Measurements from ENCODE around the gene COLEC12. TPM values are rescaled to one million over a fixed set of nuclear protein-coding genes. Genes with fewer than 3 reads are reported as not detected.

Gene COLEC12
- total RNA-seq, 4 donors from 2014 or later = 20.9 to 75.1 (median 50.4) TPM

- no peak for TF ChIP-seq CTCF (IDR thresholded peaks at IDR 0.05; ENCODE audit: low read depth)
Observed at GRCh38 chr18:526681-527080, 26.2 kb upstream of the COLEC12 start.

- no peak for TF ChIP-seq CTCF (IDR thresholded peaks at IDR 0.05; ENCODE audit: low read depth)
Observed at GRCh38 chr18:525036-525797, 24.7 kb upstream of the COLEC12 start.

- TF ChIP-seq CTCF (IDR thresholded peaks at IDR 0.05; ENCODE audit: low read depth) = no peak
Observed at GRCh38 chr18:524466-524865, 24.0 kb upstream of the COLEC12 start.

- no peak for TF ChIP-seq CTCF (IDR thresholded peaks at IDR 0.05; ENCODE audit: low read depth)
Observed at GRCh38 chr18:523561-523960, 23.1 kb upstream of the COLEC12 start.

GRCh38 chr18:519019-519879 lies 18.7 kb upstream of the COLEC12 start:
- TF ChIP-seq CTCF (IDR thresholded peaks at IDR 0.05; ENCODE audit: low read depth) = no peak

GRCh38 chr18:518081-518480 lies 17.6 kb upstream of the COLEC12 start:
- no peak for TF ChIP-seq CTCF (IDR thresholded peaks at IDR 0.05; ENCODE audit: low read depth)

- no peak for TF ChIP-seq CTCF (IDR thresholded peaks at IDR 0.05; ENCODE audit: low read depth)
Observed at GRCh38 chr18:515838-516237, 15.3 kb upstream of the COLEC12 start.
